Heart right ventricle (tissue), 16 donors: ENCODE results near the gene CANT1. TPM values are rescaled to one million over a fixed set of nuclear protein-coding genes. Genes with fewer than 3 reads are reported as not detected.

Experiments used
- ATAC-seq, 8 donors: fragments of 200-7000 bp; cut with Tn5 transposase; one replicate each; pipeline ENCODE4 v1.9.1; 2020; ENCODE audit warnings: mild to moderate bottlenecking in 8 of 8, moderate library complexity in 8 of 8, moderate number of reproducible peaks in 1 of 8
- DNase-seq, 2 donors: peaks; one replicate each; pipeline ENCODE4 v3.0.0-alpha.2; 2020
- H3K27ac ChIP-seq, 10 donors: fragments of 200-600 bp; sonication (generic) in 2 of 10; one replicate each; pipeline versions ENCODE4 v1.5.0 to v1.8.0; 2020 to 2022; ENCODE audit warnings: mild to moderate bottlenecking in 3 of 10
- H3K27me3 ChIP-seq, 7 donors: fragments of 200-600 bp; one replicate each; pipeline ENCODE4 v1.8.0; 2021 to 2022; ENCODE audit warnings: mild to moderate bottlenecking in 2 of 7
- H3K36me3 ChIP-seq, 9 donors: fragments of 200-600 bp; sonication (generic) in 1 of 9; one replicate each; pipeline versions ENCODE4 v1.5.0 to v1.8.0; 2020 to 2022; ENCODE audit warnings: mild to moderate bottlenecking in 2 of 9
- H3K4me1 ChIP-seq, 9 donors: fragments of 200-600 bp; sonication (generic) in 1 of 9; one replicate each; pipeline versions ENCODE4 v1.5.0 to v1.8.0; 2020 to 2022; ENCODE audit warnings: mild to moderate bottlenecking in 4 of 9
- H3K4me3 ChIP-seq, 10 donors: fragments of 200-600 bp; sonication (generic) in 2 of 10; one replicate each; pipeline versions ENCODE4 v1.5.0 to v1.8.0; 2020 to 2022; ENCODE audit warnings: mild to moderate bottlenecking in 7 of 10, moderate library complexity in 2 of 10
- H3K9me3 ChIP-seq, 11 donors: fragments of 200-600 bp in 10 of 11; sonication (generic) in 2 of 11; one replicate each; pipeline versions ENCODE4 v1.5.0 to v1.8.0; 2013 to 2022; ENCODE audit warnings: mild to moderate bottlenecking in 2 of 11, control low read depth in 1 of 11, moderate library complexity in 1 of 11
- CTCF ChIP-seq, 9 donors: fragments of 200-600 bp; sonication (generic) in 2 of 9; IDR thresholded peaks; one replicate each; pipeline versions ENCODE4 v1.5.0 to v1.8.0; 2021 to 2022; ENCODE audit warnings: antibody characterized with exemption in 9 of 9, mild to moderate bottlenecking in 5 of 9, moderate library complexity in 1 of 9
- WGBS, 2 donors: extraction: QIAGEN DNeasy Blood & Tissue Kit; methylation state at CpG; one replicate each; pipeline ENCODE4 v1.1.7; 2013; ENCODE audit warnings: inconsistent platforms in 1 of 2; 5-methylcytosine and 5-hydroxymethylcytosine counted together
- intact Hi-C, 10 donors: fragments of 100-400 bp; cut with DNase I; formaldehyde crosslinking; loops; one replicate each; pipeline versions ENCODE4 v1.11.1 to v1.14.2; 2022
- polyA plus RNA-seq, 2 donors: library from polyadenylated mRNA; stranded (reverse); fragments of 200-250 nt; gene quantifications; one replicate each; pipeline ENCODE4 v1.2.3, GENCODE V29; 2013
- total RNA-seq, 10 donors: library from RNA; stranded (reverse); fragmentation: NEBNext Ultra II Directional in 3 of 10; extraction: Animal tissue kit (Norgen Biotek cat#: 25700) in 3 of 10; gene quantifications; one replicate each; pipeline versions ENCODE4 v1.2.1 to v1.2.4, GENCODE V29; 2021 to 2023
- donor health status: Arrhythmogenic right ventricular cardiomyopathy.
- donor health status: ischemic (EF 13 %, LVEDD 7.1; RV severe dilation, severe dysfunction).
- donor health status: healthy with polysubstance abuse.
- donor health status: DM: no; HTN: yes; CAD: no.
- donor health status: DM: no; HTN: no; CAD: no.
- donor health status: ischemic (EF 25% LVEDD 6.9; RV normal size, moderate dysfunction).
- donor health status: ischemic (EF 25% LVEDD 5.7; RV mildly dilated, moderate dysfunction).
- donor health status: healthy.
- donor health status: DM: yes; HTN: yes; CAD: no.
- donor health status: Ischemic cardiomyopathy.
- donor health status: ischemic (EF 35%, LVEDD 5.7; RV mildly dilated, moderate dysfunction).
- donor health status: nonischemic (EF 11% LVEDD 7.7; RV severe dilation, severe dysfunction).
- donor health status: DM: yes; HTN: yes; CAD: no.
- donor health status: PGD.
- donor health status: ischemic (EF 29% LVEDD 5.4; RV normal size, mild dysfunction).
- donor health status: nonischemic (EF 23%, LVEDD 6.1; RV moderate dilation, normal function).

The CANT1 gene
- total and polyA plus RNA-seq, 12 donors, result 4.1 to 33.4 (median 23.8) TPM

GRCh38 chr17:78986048-78986648, 23.4 kb downstream of the CANT1 start:
- ATAC-seq, result peak; percentile 45 to 86 (median 78)
- no peaks in the 10 kb centered on the region for H3K9me3 ChIP-seq
- peak overlapping the region in 9 of 10 donors; percentile 19 to 59 (median 51) for H3K4me3 ChIP-seq
- no peaks in the 10 kb centered on the region for H3K27me3 ChIP-seq
- peak in 8 of 9 donors; percentile 29 to 65 (median 52) for TF ChIP-seq CTCF (IDR thresholded peaks at IDR 0.05)
- peaks cover 0 to 22% (median 0%) of the 10 kb centered on the region in 9 donors for H3K36me3 ChIP-seq
- peak overlapping the region; percentile 39 to 93 (median 82) for H3K27ac ChIP-seq
- H3K4me1 ChIP-seq, result peaks cover 0 to 40% (median 30%) of the 10 kb centered on the region in 9 donors
- WGBS, 2 donors, result 16 to 21% methylated on average over 6 of the region's 6 CpGs
- peak; percentile 35 to 53 for DNase-seq
- intact Hi-C loops, result loop anchor here in 1 of 10 donors (10.0 kb wide), 1 partner anchor 409 kb away; no protein-coding TSS in a partner anchor

GRCh38 chr17:78985395-78985794, 24.2 kb downstream of the CANT1 start:
- intact Hi-C loops, result loop anchor here in 1 of 10 donors (10.0 kb wide), 1 partner anchor 409 kb away; no protein-coding TSS in a partner anchor
- TF ChIP-seq CTCF (IDR thresholded peaks at IDR 0.05), result no peak
- peak overlapping the region in 7 of 10 donors; percentile 32 to 93 (median 85) for H3K27ac ChIP-seq

GRCh38 chr17:78981010-78981888, 28.3 kb downstream of the CANT1 start:
- H3K4me1 ChIP-seq, result peaks cover 24 to 56% (median 48%) of the 10 kb centered on the region in 9 donors
- WGBS, 2 donors, result 77 to 82% methylated on average over 16 of the region's 16 CpGs
- peaks cover 0 to 10% (median 0%) of the 10 kb centered on the region in 9 donors for H3K36me3 ChIP-seq
- no peaks in the 10 kb centered on the region for H3K27me3 ChIP-seq
- no peak for DNase-seq
- ATAC-seq, result no peak
- no peak overlapping the region for H3K4me3 ChIP-seq
- TF ChIP-seq CTCF (IDR thresholded peaks at IDR 0.05), result no peak
- peak overlapping the region in 6 of 10 donors; percentile 76 to 85 (median 80) for H3K27ac ChIP-seq
- H3K9me3 ChIP-seq, result no peaks in the 10 kb centered on the region
- intact Hi-C loops, result loop anchor here in 1 of 10 donors (10.0 kb wide), 1 partner anchor 414 kb away; no protein-coding TSS in a partner anchor

More at GRCh38 chr17:78985395-78985794, 24.2 kb downstream of the CANT1 start:
- no peaks in the 10 kb centered on the region for H3K9me3 ChIP-seq
- 94 to 97% methylated on average over 5 of the region's 5 CpGs for WGBS, 2 donors
- ATAC-seq (no peak), DNase-seq (no peak)
- no peak overlapping the region for H3K4me3 ChIP-seq
- peaks cover 0 to 14% (median 0%) of the 10 kb centered on the region in 9 donors for H3K36me3 ChIP-seq
- peaks cover under 1 to 42% (median 31%) of the 10 kb centered on the region in 9 donors for H3K4me1 ChIP-seq
- H3K27me3 ChIP-seq, result no peaks in the 10 kb centered on the region

- intact Hi-C loops, result loop anchor here in 1 of 10 donors (10.0 kb wide), 1 partner anchor 414 kb away; no protein-coding TSS in a partner anchor
- DNase-seq (no peak), ATAC-seq (peak in 1 of 8 donors; percentile 1)
- peaks cover 0 to 14% (median 0%) of the 10 kb centered on the region in 9 donors for H3K36me3 ChIP-seq
- H3K4me3 ChIP-seq, result no peak overlapping the region
- no peak for TF ChIP-seq CTCF (IDR thresholded peaks at IDR 0.05)
- peak overlapping the region in 8 of 10 donors; percentile 58 to 85 (median 80) for H3K27ac ChIP-seq
- H3K4me1 ChIP-seq, result peaks cover 24 to 55% (median 48%) of the 10 kb centered on the region in 9 donors
- no peaks in the 10 kb centered on the region for H3K27me3 ChIP-seq
- 80 to 82% methylated on average over 8 of the region's 8 CpGs for WGBS, 2 donors
- no peaks in the 10 kb centered on the region for H3K9me3 ChIP-seq
Measured at GRCh38 chr17:78980624-78980972, 29.0 kb downstream of the CANT1 start.
